Measurements from ENCODE around the gene GRB10. TPM values are rescaled to one million over a fixed set of nuclear protein-coding genes. Genes with fewer than 3 reads are reported as not detected.

GRB10 gene
- total RNA-seq, 4 donors from 2014 or later = 54.0 to 69.1 (median 61.6) TPM

GRCh38 chr7:50791363-50791937, 8.8 kb upstream of the GRB10 start:
- Histone ChIP-seq H3K4me3 (peak overlapping the region; percentile 64 to 94 (median 72)), H3K9me3 (peaks cover 0 to 7% (median 0%) of the 10 kb centered on the region in 4 donors), H3K4me1 (peaks cover 20 to 48% (median 42%) of the 10 kb centered on the region in 4 donors), H3K36me3 (no peaks in the 10 kb centered on the region), H3K27me3 (no peaks in the 10 kb centered on the region), H3K27ac (replicated peaks in 1 of 4) (peak overlapping the region in 3 of 4 donors; percentile 77 to 85 (median 83))
- TF ChIP-seq POLR2AphosphoS5 (IDR thresholded peaks at IDR 0.05) (no peak), EP300 (IDR thresholded peaks at IDR 0.05) (no peak), POLR2A (IDR thresholded peaks at IDR 0.05; ENCODE audit: low read depth) (no peak), CTCF (IDR thresholded peaks at IDR 0.05) (no peak)
- intact Hi-C loops (cut with DNase I) = loop anchor here (5.0 kb wide), 2 partner anchors 104 to 276 kb away; no protein-coding TSS in a partner anchor
- no peak for DNase-seq (ENCODE audit: extremely low spot score)
- WGBS = 67% methylated on average over 5 of the region's 5 CpGs

- Histone ChIP-seq H3K4me1 (peaks cover 20 to 58% (median 46%) of the 10 kb centered on the region in 4 donors), H3K9me3 (peaks cover 0 to 7% (median 0%) of the 10 kb centered on the region in 4 donors), H3K36me3 (no peaks in the 10 kb centered on the region), H3K4me3 (peak overlapping the region; percentile 5 to 94 (median 64)), H3K27ac (replicated peaks in 1 of 4) (no peak overlapping the region), H3K27me3 (no peaks in the 10 kb centered on the region)
- 61% methylated on average over 9 of the region's 9 CpGs for WGBS
- no peak for TF ChIP-seq CTCF (IDR thresholded peaks at IDR 0.05)
- no peak for TF ChIP-seq POLR2AphosphoS5 (IDR thresholded peaks at IDR 0.05)
- no peak for TF ChIP-seq POLR2A (IDR thresholded peaks at IDR 0.05; ENCODE audit: low read depth)
- no peak for TF ChIP-seq EP300 (IDR thresholded peaks at IDR 0.05)
- DNase-seq (ENCODE audit: extremely low spot score) = no peak
- intact Hi-C loops (cut with DNase I) = loop anchor here (5.0 kb wide), 2 partner anchors 103 to 277 kb away; no protein-coding TSS in a partner anchor
Measured at GRCh38 chr7:50790381-50790780, 7.7 kb upstream of the GRB10 start.

GRCh38 chr7:50788382-50788781, 5.7 kb upstream of the GRB10 start:
- TF ChIP-seq EP300 (IDR thresholded peaks at IDR 0.05) = no peak
- no peak for TF ChIP-seq POLR2A (IDR thresholded peaks at IDR 0.05; ENCODE audit: low read depth)
- TF ChIP-seq POLR2AphosphoS5 (IDR thresholded peaks at IDR 0.05) = no peak
- TF ChIP-seq CTCF (IDR thresholded peaks at IDR 0.05) = no peak
- intact Hi-C loops (cut with DNase I) = loop anchor here (10.0 kb wide), 1 partner anchor 356 kb away; no protein-coding TSS in a partner anchor
- 78% methylated on average over 3 of the region's 5 CpGs for WGBS
- Histone ChIP-seq H3K4me1 (peaks cover 37 to 74% (median 62%) of the 10 kb centered on the region in 4 donors), H3K27me3 (no peaks in the 10 kb centered on the region), H3K9me3 (peaks cover 0 to 7% (median 0%) of the 10 kb centered on the region in 4 donors), H3K27ac (replicated peaks in 1 of 4) (no peak overlapping the region), H3K36me3 (no peaks in the 10 kb centered on the region), H3K4me3 (no peak overlapping the region)
- no peak for DNase-seq (ENCODE audit: extremely low spot score)

- DNase-seq (ENCODE audit: extremely low spot score) = no peak
- intact Hi-C loops (cut with DNase I) = loop anchor here (10.0 kb wide), 1 partner anchor 357 kb away; no protein-coding TSS in a partner anchor
- H3K9me3 ChIP-seq = peaks cover 0 to 7% (median 0%) of the 10 kb centered on the region in 4 donors
- no peaks in the 10 kb centered on the region for H3K27me3 ChIP-seq
- H3K36me3 ChIP-seq = no peaks in the 10 kb centered on the region
- no peak overlapping the region for H3K4me3 ChIP-seq
- WGBS = 66% methylated on average over 4 of the region's 4 CpGs
- no peak for TF ChIP-seq CTCF (IDR thresholded peaks at IDR 0.05)
- TF ChIP-seq POLR2A (IDR thresholded peaks at IDR 0.05; ENCODE audit: low read depth) = no peak
- TF ChIP-seq POLR2AphosphoS5 (IDR thresholded peaks at IDR 0.05) = no peak
- no peak for TF ChIP-seq EP300 (IDR thresholded peaks at IDR 0.05)
- H3K4me1 ChIP-seq = peaks cover 37 to 75% (median 67%) of the 10 kb centered on the region in 4 donors
- no peak overlapping the region for H3K27ac ChIP-seq (replicated peaks in 1 of 4)
Measured at GRCh38 chr7:50787825-50788224, 5.1 kb upstream of the GRB10 start.
